BE2C (cell line): ENCODE data around the gene STX2.

ENCODE experiments used
- DNase-seq: peaks from one replicate; pipeline ENCODE4 v3.0.0-alpha.2; 2020
- H3K27me3 ChIP-seq: fragments of 250-450 bp; sonication (Bioruptor Pico); 2 replicates; pipeline ENCODE4 v1.5.1; 2020; ENCODE audit warnings: mild to moderate bottlenecking
- H3K36me3 ChIP-seq: fragments of 250-450 bp; sonication (Bioruptor Pico); 2 replicates; pipeline ENCODE4 v1.5.1; 2020; ENCODE audit warnings: mild to moderate bottlenecking
- H3K4me1 ChIP-seq: fragments of 250-450 bp; sonication (Bioruptor Pico); 2 replicates; pipeline ENCODE4 v1.5.1; 2020
- H3K4me3 ChIP-seq: 2 replicates; pipeline ENCODE4 v1.5.1; 2011; ENCODE audit warnings: low read depth, low read length
- H3K9me3 ChIP-seq: fragments of 250-450 bp; sonication (Bioruptor Pico); 2 replicates; pipeline ENCODE4 v1.5.1; 2020
- CTCF ChIP-seq: IDR thresholded peaks from 2 replicates; pipeline ENCODE4 v1.5.1; 2012; ENCODE audit warnings: mild to moderate bottlenecking, low read depth, low read length

Gene STX2

GRCh38 chr12:130832561-130833209, 6.4 kb downstream of the STX2 start:
- H3K36me3 ChIP-seq = no peaks in the 10 kb centered on the region; the same call in 1 of the 2 replicates
- TF ChIP-seq CTCF = no peak
- no peak overlapping the region for H3K4me3 ChIP-seq
- H3K27me3 ChIP-seq = no peaks in the 10 kb centered on the region
- no peaks in the 10 kb centered on the region for H3K4me1 ChIP-seq
- DNase-seq = no peak
- H3K9me3 ChIP-seq = no peaks in the 10 kb centered on the region

- Histone ChIP-seq H3K4me3 (no peak overlapping the region), H3K4me1 (no peaks in the 10 kb centered on the region), H3K9me3 (no peaks in the 10 kb centered on the region), H3K27me3 (no peaks in the 10 kb centered on the region), H3K36me3 (no peaks in the 10 kb centered on the region)
- DNase-seq = no peak
- TF ChIP-seq CTCF = no peak
Measured at GRCh38 chr12:130831876-130832405, 7.1 kb downstream of the STX2 start.

GRCh38 chr12:130831246-130831645, 7.8 kb downstream of the STX2 start:
- no peak overlapping the region for H3K4me3 ChIP-seq
- no peak for TF ChIP-seq CTCF
- H3K4me1 ChIP-seq = no peaks in the 10 kb centered on the region; the same call in 1 of the 2 replicates
- peaks cover 3% of the 10 kb centered on the region; the same call in 1 of the 2 replicates for H3K36me3 ChIP-seq
- H3K27me3 ChIP-seq = no peaks in the 10 kb centered on the region
- no peaks in the 10 kb centered on the region for H3K9me3 ChIP-seq
- no peak for DNase-seq

GRCh38 chr12:130830246-130830551, 8.9 kb downstream of the STX2 start:
- no peaks in the 10 kb centered on the region for H3K9me3 ChIP-seq
- TF ChIP-seq CTCF = no peak
- peaks cover 6% of the 10 kb centered on the region; the same call in 1 of the 2 replicates for H3K36me3 ChIP-seq
- H3K27me3 ChIP-seq = no peaks in the 10 kb centered on the region
- H3K4me3 ChIP-seq = no peak overlapping the region
- H3K4me1 ChIP-seq = no peaks in the 10 kb centered on the region; the same call in 1 of the 2 replicates
- no peak for DNase-seq

- peaks cover 6% of the 10 kb centered on the region; the same call in 1 of the 2 replicates for H3K36me3 ChIP-seq
- no peaks in the 10 kb centered on the region; the same call in 1 of the 2 replicates for H3K4me1 ChIP-seq
- H3K4me3 ChIP-seq = no peak overlapping the region
- no peak for DNase-seq
- TF ChIP-seq CTCF = no peak
- no peaks in the 10 kb centered on the region for H3K9me3 ChIP-seq
- H3K27me3 ChIP-seq = no peaks in the 10 kb centered on the region
Measured at GRCh38 chr12:130829391-130830245, 9.4 kb downstream of the STX2 start.
